GM20000 (cell line): Measurements from ENCODE around the gene HDAC11.

Experiments used
- DNase-seq: peaks from one replicate; pipeline ENCODE4 v3.0.0; 2012; ENCODE audit warnings: low spot score
- TF ChIP-seq, protein P1 (sequence below): IDR thresholded peaks from 2 replicates; pipeline ENCODE4 v1.5.1; 2012; ENCODE audit warnings: mild to moderate bottlenecking, control low read depth; ENCODE audit errors: extremely low read depth, missing control alignments

Gene HDAC11

DNA sequence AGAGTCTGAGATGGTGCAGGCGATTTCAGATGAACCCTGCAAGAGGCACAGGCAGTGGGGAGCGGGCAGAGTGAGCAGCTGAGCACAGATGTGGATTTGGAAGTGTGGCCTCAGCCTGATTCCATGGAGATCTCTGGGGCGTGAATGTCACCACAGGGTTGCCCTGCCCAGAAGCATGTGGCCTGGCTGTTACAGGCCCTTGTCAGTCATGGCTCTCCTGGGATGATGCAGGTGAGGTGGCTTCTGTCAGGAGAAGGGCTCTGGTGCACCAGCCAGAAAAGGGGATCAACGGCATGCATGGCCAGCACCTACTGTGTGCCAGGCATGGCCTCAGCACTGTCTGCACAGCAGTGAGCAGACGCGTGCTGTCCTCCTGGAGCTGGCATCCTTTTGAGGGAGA lies 11.9 kb downstream of the HDAC11 start:
- TF ChIP-seq, protein P1, sequence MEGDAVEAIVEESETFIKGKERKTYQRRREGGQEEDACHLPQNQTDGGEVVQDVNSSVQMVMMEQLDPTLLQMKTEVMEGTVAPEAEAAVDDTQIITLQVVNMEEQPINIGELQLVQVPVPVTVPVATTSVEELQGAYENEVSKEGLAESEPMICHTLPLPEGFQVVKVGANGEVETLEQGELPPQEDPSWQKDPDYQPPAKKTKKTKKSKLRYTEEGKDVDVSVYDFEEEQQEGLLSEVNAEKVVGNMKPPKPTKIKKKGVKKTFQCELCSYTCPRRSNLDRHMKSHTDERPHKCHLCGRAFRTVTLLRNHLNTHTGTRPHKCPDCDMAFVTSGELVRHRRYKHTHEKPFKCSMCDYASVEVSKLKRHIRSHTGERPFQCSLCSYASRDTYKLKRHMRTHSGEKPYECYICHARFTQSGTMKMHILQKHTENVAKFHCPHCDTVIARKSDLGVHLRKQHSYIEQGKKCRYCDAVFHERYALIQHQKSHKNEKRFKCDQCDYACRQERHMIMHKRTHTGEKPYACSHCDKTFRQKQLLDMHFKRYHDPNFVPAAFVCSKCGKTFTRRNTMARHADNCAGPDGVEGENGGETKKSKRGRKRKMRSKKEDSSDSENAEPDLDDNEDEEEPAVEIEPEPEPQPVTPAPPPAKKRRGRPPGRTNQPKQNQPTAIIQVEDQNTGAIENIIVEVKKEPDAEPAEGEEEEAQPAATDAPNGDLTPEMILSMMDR = no peak
- no peak for DNase-seq

DNA sequence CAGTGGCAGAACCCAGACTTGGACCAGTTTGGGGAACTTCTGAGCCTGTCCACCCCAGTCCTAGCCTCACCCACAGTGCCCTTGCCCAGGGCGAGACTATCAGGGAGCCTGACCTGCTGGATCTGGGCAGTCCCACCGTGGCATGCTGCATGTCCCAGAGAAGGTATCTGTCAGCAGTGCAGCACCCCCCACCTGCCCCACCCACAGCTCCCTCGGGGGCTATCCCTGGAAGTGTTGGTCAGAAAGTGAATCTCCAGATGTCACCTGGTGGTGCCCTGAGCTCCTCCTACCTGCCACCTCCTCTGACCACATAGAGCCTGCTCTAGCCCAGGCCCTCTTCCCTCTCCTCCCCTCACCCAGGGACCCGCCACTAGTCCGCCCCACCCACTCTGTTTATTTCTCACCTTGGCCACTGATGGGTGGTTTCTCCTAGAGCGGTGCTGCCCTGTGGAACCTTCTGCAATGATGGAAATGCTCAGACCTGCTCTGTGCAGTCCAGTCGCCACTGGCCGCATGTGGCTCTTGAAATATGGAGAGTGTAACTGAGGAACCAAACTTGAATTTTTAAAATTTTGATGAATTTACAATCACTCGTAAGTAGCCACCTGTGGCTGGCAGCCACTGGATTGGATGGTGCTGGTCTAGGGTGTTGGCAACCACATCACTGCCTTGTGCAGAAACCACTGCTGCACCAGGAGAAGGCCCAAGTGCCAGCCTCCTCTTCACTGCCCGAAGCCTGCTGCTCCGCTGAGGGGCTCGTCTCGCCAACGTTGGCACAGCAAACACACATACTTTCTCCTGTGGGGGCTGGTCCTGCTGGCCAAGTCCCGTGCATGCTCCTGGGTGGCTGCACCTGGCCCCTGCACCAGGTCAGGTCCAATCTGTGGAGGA lies 13.1 kb downstream of the HDAC11 start:
- no peak for DNase-seq
- TF ChIP-seq, protein P1 = no peak

DNA sequence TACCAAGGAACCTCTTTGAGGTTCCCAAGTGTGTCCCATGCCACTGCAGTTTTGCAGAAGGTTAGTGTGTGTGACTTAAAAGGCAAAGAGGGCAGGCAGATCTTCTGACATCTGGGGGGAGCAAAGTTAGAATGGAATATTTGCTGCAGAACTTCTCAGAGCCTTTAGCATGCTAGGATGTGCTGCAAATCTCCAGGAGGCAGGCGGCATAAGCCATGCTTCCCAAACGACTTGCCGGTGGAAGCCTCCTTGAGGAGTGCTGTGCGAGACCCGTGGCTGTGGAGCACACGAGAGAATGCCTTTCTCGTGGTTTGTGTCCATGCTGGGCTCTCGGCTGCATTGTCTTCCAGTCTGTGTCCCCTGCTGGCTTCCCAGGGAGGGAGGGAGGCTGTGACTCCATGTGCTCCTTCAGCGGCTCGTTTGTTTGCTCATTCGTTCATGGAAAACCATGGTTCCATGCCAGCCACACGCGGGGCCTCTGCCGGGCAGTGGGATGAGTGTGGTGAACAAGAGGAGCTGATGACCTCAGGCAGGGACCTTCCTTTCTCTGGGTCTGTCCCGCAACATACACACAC lies 13.8 kb downstream of the HDAC11 start:
- no peak for DNase-seq
- TF ChIP-seq, protein P1 = no peak

DNA sequence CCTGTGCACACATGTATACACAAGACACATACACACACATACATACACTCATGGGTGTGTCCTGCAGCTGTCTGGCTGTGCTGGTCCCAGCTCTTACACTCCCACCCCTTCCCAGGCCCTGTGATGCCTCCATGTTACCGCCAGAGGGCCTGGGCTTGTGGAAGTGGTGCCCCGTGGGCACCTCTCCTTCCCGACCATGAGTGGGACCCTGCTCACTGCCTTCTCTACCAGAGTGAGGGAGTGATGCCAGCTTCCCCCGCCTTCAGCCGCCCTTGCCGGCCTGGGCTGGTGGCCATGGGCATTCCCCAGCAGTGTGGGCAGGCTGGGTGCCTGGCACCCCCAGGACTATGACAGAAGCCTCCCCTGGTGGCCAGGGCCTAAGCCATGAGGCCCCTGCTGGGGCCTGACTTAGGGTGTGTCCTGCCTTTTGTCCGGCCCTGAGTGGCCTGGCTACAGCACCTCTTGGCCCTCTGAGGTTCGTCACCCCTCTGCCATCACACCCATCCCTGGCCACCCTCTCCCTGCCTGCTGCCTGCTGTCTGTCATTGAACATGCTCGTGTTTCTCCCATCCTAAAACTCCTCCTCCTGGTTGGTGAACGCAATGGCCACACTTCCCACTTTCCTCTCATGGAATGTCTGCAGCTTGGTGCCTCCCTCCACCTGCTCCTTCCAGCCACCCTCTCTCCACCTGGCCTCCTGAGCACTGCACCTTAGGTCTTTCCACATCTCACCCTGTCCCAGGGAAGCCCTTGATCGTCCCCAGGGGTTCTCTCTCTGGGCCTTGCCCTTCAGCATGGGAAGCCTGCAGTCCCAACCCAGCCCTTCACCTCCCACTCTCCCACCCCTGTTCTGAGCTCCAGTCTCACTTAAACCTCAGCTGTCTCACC lies 14.6 kb downstream of the HDAC11 start:
- DNase-seq = no peak
- TF ChIP-seq, protein P1 = peak; percentile 53

DNA sequence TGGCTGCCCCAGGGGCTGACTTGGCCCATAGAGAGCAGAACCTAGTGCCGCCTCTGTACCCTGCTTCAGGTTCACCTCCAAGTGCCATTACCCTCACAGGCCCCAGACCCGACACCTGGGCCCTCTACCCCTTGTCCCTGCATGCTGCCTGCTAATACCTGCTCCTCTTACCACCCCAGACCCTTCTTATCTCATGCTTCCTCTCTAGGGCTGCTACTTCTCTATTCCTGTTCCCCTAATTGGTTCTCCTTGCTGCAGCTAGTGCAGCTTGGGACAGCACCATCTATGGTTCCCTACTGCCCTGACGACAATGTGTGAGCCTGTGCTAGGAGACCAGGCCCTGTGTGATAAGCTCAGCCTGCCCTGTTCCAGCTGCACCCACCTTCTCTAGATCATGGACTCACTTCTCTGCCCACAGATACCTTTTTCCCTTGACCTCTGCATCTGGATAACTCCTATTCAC lies 15.3 kb downstream of the HDAC11 start:
- TF ChIP-seq, protein P1 = no peak
- no peak for DNase-seq

DNA sequence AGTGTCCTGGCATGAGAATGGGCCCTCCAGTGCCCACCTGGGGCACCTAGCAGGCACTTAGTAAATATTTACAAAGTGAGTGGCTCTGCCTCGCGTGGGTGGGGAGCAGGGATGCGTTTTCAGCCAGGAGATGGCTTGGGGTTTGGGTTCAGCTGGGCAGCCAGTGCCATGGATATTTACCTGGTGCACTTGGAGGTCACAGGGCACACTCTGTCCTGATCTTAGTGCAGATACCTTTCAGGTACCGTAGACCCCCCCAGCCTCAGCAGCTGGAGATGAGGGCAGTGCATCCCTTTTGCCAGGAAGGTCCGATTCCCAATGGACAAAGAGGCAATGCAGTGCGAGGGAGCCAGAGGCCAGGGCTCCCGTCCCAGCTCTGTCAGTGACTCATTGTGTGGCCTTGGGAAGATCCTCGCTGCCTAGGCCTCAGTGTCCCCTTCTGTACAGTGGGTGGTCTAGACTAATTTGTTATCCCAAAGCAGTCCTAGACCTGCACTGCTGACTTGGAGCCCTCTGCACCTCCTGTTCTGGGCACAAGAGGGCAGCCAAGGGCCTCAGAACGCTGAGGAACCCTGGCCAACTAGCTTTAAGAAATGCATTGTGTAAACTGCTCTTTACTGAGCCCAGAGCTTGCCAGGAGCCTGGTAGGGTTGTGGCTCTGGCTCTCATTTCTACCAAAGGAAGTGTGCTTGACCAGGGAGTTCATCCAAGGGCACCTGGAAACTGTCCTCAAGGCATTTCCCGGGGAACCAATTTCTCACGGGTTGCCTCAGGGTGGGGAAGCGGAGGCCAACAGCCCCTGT lies 16.0 kb downstream of the HDAC11 start:
- TF ChIP-seq, protein P1 = peak; percentile 82
- peak; percentile 72 for DNase-seq
